ENCODE results near the gene RPL38.

DNA sequence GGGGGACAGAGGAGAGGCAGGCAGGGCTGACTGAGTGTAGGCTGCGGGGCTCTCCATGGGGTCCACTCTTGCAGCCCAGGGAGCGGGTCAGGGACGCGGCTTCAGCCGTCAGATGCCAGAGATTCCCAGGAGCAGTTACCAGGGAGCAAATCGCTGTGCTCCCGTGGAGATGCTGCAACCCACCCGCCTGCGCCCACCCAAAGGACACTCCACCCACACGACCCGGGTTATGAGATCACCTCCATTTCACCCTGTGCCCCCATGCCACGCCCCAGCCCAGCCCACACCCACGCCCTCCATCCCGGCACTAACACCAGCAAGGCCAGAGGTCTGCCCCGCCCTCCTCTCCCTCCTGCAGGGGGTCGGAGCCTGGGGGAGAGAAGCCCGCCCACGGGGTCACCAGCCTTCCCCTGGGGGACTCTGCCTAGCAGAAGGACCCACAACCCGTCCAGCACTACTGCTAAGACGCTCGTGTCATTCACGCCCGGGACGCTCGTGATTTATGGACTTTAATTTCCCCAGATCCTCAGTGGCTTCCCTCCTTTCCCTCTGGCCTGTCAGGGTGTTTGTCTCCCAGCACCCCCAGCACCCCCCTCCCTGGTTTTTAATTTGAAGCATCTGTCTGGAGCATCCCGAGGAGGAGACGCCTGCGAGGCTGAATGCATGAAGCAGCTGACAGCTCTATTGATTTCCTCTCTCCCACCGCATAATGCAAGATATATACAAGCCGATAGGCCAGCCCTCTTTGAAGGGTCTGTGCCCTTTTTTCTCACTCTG is 6.7 kb upstream of the RPL38 start:
- TF ChIP-seq CTCF (IDR thresholded peaks at IDR 0.05; ENCODE audit: low read depth, low read length, poor library complexity, severe bottlenecking): no peak
- no peak for TF ChIP-seq EZH2phosphoT487 (IDR thresholded peaks at IDR 0.05; ENCODE audit: borderline replicate concordance, low read length)

All from DOHH2 (cell line).